WI38 (cell line): ENCODE data around the gene PAIP2.

ENCODE experiments used
- H3K4me3 ChIP-seq: 2 replicates; pipeline ENCODE4 v1.5.1; 2011; ENCODE audit warnings: low read depth, mild to moderate bottlenecking, control low read depth, low read length
- TF ChIP-seq, protein P1 (sequence below): IDR thresholded peaks from 2 replicates; pipeline ENCODE4 v1.5.1; 2012; ENCODE audit warnings: low read depth, mild to moderate bottlenecking, control low read depth, low read length

The PAIP2 gene

DNA sequence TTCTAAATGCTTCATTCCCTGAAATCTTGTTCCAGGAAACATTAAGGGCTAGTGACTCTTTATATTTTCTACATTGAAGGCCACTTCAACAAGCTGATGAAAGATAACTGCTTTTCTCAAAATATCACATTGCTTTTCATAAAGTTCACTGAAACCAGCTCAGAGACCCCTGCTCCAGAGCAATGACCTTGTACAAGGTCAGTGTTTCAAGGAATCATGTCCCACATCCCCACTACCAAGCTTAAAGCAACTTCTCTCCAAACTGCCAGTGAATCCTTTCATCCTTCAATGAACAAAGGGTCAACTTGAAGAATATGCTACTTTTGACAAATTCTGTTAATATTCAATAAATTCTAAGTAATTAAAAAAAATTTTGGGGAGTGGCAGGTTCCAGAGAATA is 74.2 kb downstream of the PAIP2 start:
- no peak overlapping the region for H3K4me3 ChIP-seq
- TF ChIP-seq, protein P1, sequence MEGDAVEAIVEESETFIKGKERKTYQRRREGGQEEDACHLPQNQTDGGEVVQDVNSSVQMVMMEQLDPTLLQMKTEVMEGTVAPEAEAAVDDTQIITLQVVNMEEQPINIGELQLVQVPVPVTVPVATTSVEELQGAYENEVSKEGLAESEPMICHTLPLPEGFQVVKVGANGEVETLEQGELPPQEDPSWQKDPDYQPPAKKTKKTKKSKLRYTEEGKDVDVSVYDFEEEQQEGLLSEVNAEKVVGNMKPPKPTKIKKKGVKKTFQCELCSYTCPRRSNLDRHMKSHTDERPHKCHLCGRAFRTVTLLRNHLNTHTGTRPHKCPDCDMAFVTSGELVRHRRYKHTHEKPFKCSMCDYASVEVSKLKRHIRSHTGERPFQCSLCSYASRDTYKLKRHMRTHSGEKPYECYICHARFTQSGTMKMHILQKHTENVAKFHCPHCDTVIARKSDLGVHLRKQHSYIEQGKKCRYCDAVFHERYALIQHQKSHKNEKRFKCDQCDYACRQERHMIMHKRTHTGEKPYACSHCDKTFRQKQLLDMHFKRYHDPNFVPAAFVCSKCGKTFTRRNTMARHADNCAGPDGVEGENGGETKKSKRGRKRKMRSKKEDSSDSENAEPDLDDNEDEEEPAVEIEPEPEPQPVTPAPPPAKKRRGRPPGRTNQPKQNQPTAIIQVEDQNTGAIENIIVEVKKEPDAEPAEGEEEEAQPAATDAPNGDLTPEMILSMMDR = no peak

DNA sequence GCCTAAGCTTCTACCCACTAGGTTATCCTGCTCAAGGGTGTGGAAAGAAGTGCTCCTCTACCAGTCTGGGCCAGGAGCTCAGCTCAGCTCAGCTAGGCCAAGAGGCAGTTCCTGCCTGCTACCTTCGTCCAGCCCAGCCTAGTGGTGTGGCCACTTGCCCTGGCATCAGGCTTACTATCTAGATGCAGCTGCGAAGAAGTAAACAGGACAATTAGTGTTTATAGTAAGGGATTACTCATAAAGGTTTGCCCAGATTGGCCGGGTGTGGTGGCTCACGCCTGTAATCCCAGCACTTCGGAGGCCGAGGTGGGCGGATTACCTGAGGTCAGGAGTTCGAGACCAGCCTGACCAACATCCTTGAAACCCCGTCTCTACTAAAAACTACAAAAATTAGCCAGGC is 75.0 kb downstream of the PAIP2 start:
- H3K4me3 ChIP-seq = no peak overlapping the region
- TF ChIP-seq, protein P1 = no peak

GRCh38 chr5:139417214-139417613 is 75.6 kb downstream of the PAIP2 start:
- TF ChIP-seq, protein P1 = no peak
- H3K4me3 ChIP-seq = no peak overlapping the region

GRCh38 chr5:139418793-139419192 is 77.1 kb downstream of the PAIP2 start:
- TF ChIP-seq, protein P1 = no peak
- H3K4me3 ChIP-seq = no peak overlapping the region
